Fibroblast of mammary gland (primary cell): ENCODE results near the gene CYS1.

ENCODE experiments used
- DNase-seq: peaks from one replicate; pipeline ENCODE4 v3.0.0-alpha.2; 2010; ENCODE audit warnings: low read depth
- H3K4me3 ChIP-seq: 2 replicates; pipeline ENCODE4 v1.5.1; 2011; ENCODE audit warnings: low read depth, mild to moderate bottlenecking, low read length, moderate library complexity; ENCODE audit not compliant: control insufficient read depth
- CTCF ChIP-seq: conservative IDR thresholded peaks from 2 replicates; pipeline ENCODE4 v1.5.1; 2011; ENCODE audit warnings: low read depth, low read length, inconsistent platforms; ENCODE audit not compliant: control insufficient read depth, insufficient read depth

The CYS1 gene

GRCh38 chr2:10043256-10043905, 36.8 kb downstream of the CYS1 start, which contains the start of gene KLF11:
KLF11 (plus strand) TSS chr2:10043550; CDS start chr2:10043717, 167 bp downstream.
- TF ChIP-seq CTCF: no peak
- peak within 1 kb of the TSS; percentile 42 for H3K4me3 ChIP-seq
- DNase-seq: peak; percentile 78

GRCh38 chr2:10042301-10043161, 37.7 kb downstream of the CYS1 start:
- peak overlapping the region; percentile 36 for H3K4me3 ChIP-seq
- TF ChIP-seq CTCF: no peak
- DNase-seq: peak; percentile 57

GRCh38 chr2:10041711-10042110, 38.5 kb downstream of the CYS1 start:
- no peak for TF ChIP-seq CTCF
- no peak overlapping the region for H3K4me3 ChIP-seq
- DNase-seq: no peak

- peak; percentile 55 for DNase-seq
- TF ChIP-seq CTCF: no peak
- no peak overlapping the region for H3K4me3 ChIP-seq
Observed at GRCh38 chr2:10039658-10040410, 40.4 kb downstream of the CYS1 start.

- TF ChIP-seq CTCF: no peak
- DNase-seq: peak; percentile 18
Observed at GRCh38 chr2:10038716-10039115, 41.5 kb downstream of the CYS1 start.

GRCh38 chr2:10038123-10038522, 42.1 kb downstream of the CYS1 start:
- no peak for DNase-seq
- no peak overlapping the region for H3K4me3 ChIP-seq
- no peak for TF ChIP-seq CTCF

More at GRCh38 chr2:10038716-10039115, 41.5 kb downstream of the CYS1 start:
- H3K4me3 ChIP-seq: no peak overlapping the region
